CD4-positive, alpha-beta T cell treated with Interleukin-6 for 4 hours (primary cell): ENCODE data around the gene WDR1.

Source experiments
- DNase-seq: peaks from one replicate; pipeline ENCODE4 v3.0.0-alpha.2; 2020; ENCODE audit warnings: mixed read lengths

Gene WDR1

GRCh38 chr4:10034612-10035104, 81.9 kb downstream of the WDR1 start:
- DNase-seq: no peak

- DNase-seq: no peak
Measured at GRCh38 chr4:10034136-10034535, 82.5 kb downstream of the WDR1 start.

GRCh38 chr4:10033191-10033881, 83.3 kb downstream of the WDR1 start:
- no peak for DNase-seq

- no peak for DNase-seq
Measured at GRCh38 chr4:10032625-10033024, 84.0 kb downstream of the WDR1 start.

GRCh38 chr4:10031668-10032590, 84.7 kb downstream of the WDR1 start:
- no peak for DNase-seq

- no peak for DNase-seq
Measured at GRCh38 chr4:10030972-10031667, 85.5 kb downstream of the WDR1 start.

GRCh38 chr4:10029403-10029802, 87.2 kb downstream of the WDR1 start:
- no peak for DNase-seq

GRCh38 chr4:10028910-10029309, 87.7 kb downstream of the WDR1 start:
- DNase-seq: no peak

- no peak for DNase-seq
Measured at GRCh38 chr4:10026485-10026884, 90.1 kb downstream of the WDR1 start.

- no peak for DNase-seq
Measured at GRCh38 chr4:10025230-10025806, 91.3 kb downstream of the WDR1 start.
